ENCODE measurements around the gene SLC25A45. TPM values are rescaled to one million over a fixed set of nuclear protein-coding genes. Genes with fewer than 3 reads are reported as not detected.

SLC25A45 gene
- total RNA-seq, 2 experiments from 2014 or later = 40.0 to 40.8 TPM

DNA sequence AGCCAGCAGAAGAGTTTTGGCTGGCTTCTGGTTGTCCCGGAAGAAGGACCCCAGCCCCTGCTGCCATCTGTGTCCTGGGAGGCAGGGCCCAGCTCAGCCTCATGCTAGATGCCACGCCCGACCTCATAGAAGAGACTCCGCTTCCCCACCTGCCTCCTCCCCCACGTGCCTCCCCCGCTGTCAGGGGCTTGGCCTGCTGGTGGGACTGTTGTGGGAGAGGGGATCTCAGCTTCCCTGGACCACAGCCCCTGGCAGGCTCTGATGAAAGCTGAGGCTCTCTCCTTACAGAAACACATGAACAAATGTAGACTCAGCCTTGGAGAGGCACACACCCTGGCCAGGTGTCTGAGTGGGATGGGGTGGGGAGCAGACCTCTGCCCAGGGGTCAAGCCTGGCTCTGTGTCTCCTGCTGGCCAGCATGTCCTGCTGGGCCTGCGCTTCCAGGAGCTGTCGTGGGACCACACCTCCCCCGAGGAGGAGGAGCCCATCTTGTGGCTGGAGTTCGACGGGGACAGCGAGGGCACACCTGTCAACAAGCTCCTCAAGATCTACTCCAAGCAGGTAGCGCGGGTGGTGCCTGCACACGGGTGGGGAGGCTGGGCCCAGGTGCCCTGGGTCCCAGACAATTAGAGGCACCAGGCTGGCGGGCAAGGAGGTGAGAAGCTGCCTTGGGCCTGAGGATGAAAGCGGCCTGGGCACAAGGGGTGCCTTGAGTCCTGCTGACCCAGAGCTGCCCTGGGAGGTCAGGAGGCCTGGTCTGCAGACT, 18.0 kb upstream of the SLC25A45 start:
- DNase-seq (no peak), ATAC-seq (ENCODE audit: poor library complexity) (no peak)
- Histone ChIP-seq H3K27me3 (ENCODE audit: control insufficient read depth in 1 of 2, insufficient read depth in 2 of 2, low read length in 2 of 2) (no peaks in the 10 kb centered on the region), H3K4me3 (ENCODE audit: low read length) (no peak overlapping the region), H3K27ac (ENCODE audit: low read depth in 1 of 2, low read length in 2 of 2) (no peak overlapping the region), H3K36me3 (ENCODE audit: insufficient read depth, low read length) (peaks cover 64% of the 10 kb centered on the region), H3K4me1 (ENCODE audit: insufficient read depth, low read length) (peaks cover 9% of the 10 kb centered on the region), H3K9me3 (ENCODE audit: control insufficient read depth in 1 of 2, insufficient read depth in 1 of 2, low read length in 2 of 2) (no peaks in the 10 kb centered on the region)
- Mint-ChIP-seq H3K27ac (no peak overlapping the region), H3K36me3 (ENCODE audit: low read depth) (peaks cover 56% of the 10 kb centered on the region), H3K9me3 (no peaks in the 10 kb centered on the region), H3K4me3 (no peak overlapping the region), H3K27me3 (no peaks in the 10 kb centered on the region), H3K4me1 (ENCODE audit: low read depth) (peaks cover 5% of the 10 kb centered on the region)
- CTCF ChIA-PET = interaction anchor here (1.3 kb wide), 1 partner anchor 18 kb away, joined by 3 read pairs; the partner anchor contains the start of gene SLC25A45
- POLR2A ChIA-PET = no interaction called here
- intact Hi-C loops (cut with DNase I, micrococcal nuclease) = no loop called here
- TF ChIP-seq CTCF (IDR thresholded peaks at IDR 0.05) = no peak

GRCh38 chr11:65399845-65400244, 17.4 kb upstream of the SLC25A45 start:
- intact Hi-C loops (cut with DNase I, micrococcal nuclease) = no loop called here
- no peak for TF ChIP-seq CTCF (IDR thresholded peaks at IDR 0.05)
- Mint-ChIP-seq H3K4me1 (ENCODE audit: low read depth) (peaks cover 5% of the 10 kb centered on the region), H3K27ac (no peak overlapping the region), H3K36me3 (ENCODE audit: low read depth) (peaks cover 56% of the 10 kb centered on the region), H3K27me3 (no peaks in the 10 kb centered on the region), H3K4me3 (no peak overlapping the region), H3K9me3 (no peaks in the 10 kb centered on the region)
- DNase-seq = no peak
- no peak for ATAC-seq (ENCODE audit: poor library complexity)
- Histone ChIP-seq H3K36me3 (ENCODE audit: insufficient read depth, low read length) (peaks cover 60% of the 10 kb centered on the region), H3K4me1 (ENCODE audit: insufficient read depth, low read length) (peaks cover 9% of the 10 kb centered on the region), H3K27me3 (ENCODE audit: control insufficient read depth in 1 of 2, insufficient read depth in 2 of 2, low read length in 2 of 2) (no peaks in the 10 kb centered on the region), H3K27ac (ENCODE audit: low read depth in 1 of 2, low read length in 2 of 2) (no peak overlapping the region), H3K4me3 (ENCODE audit: low read length) (no peak overlapping the region), H3K9me3 (ENCODE audit: control insufficient read depth in 1 of 2, insufficient read depth in 1 of 2, low read length in 2 of 2) (no peaks in the 10 kb centered on the region)
- POLR2A ChIA-PET = no interaction called here
- CTCF ChIA-PET = no interaction called here

DNA sequence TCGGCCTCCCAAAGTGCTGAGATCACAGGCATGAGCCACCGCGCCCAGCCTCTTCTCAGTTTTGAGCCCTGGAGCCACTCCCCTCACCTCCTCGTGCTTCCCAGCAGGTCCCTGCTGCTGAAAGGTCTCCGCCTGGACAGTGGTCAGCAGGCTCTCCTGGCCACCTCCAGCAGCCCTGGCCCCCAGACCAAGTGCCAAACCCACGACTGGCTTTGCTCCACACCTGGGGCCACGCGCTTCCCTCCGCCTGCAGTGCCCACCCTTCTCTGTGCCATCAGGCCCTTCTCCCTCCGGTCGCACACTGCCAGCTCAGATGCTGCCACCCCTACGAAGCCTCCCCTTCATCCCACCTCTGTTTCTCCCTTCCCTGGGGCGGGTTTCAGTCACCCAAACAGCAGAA, 16.8 kb upstream of the SLC25A45 start:
- Histone ChIP-seq H3K4me3 (ENCODE audit: low read length) (no peak overlapping the region), H3K4me1 (ENCODE audit: insufficient read depth, low read length) (peaks cover 5% of the 10 kb centered on the region), H3K9me3 (ENCODE audit: control insufficient read depth in 1 of 2, insufficient read depth in 1 of 2, low read length in 2 of 2) (no peaks in the 10 kb centered on the region), H3K36me3 (ENCODE audit: insufficient read depth, low read length) (peaks cover 61% of the 10 kb centered on the region), H3K27ac (ENCODE audit: low read depth in 1 of 2, low read length in 2 of 2) (no peak overlapping the region), H3K27me3 (ENCODE audit: control insufficient read depth in 1 of 2, insufficient read depth in 2 of 2, low read length in 2 of 2) (no peaks in the 10 kb centered on the region)
- ATAC-seq (ENCODE audit: poor library complexity) (no peak), DNase-seq (no peak)
- no peak for TF ChIP-seq CTCF (IDR thresholded peaks at IDR 0.05)
- peaks cover 5% of the 10 kb centered on the region for H3K4me1 Mint-ChIP-seq (ENCODE audit: low read depth)
- H3K4me3 Mint-ChIP-seq = no peak overlapping the region
- H3K27ac Mint-ChIP-seq = no peak overlapping the region
- H3K27me3 Mint-ChIP-seq = no peaks in the 10 kb centered on the region
- ChIA-PET POLR2A (no interaction called here), CTCF (no interaction called here)
- intact Hi-C loops (cut with DNase I, micrococcal nuclease) = no loop called here
- no peaks in the 10 kb centered on the region for H3K9me3 Mint-ChIP-seq
- H3K36me3 Mint-ChIP-seq (ENCODE audit: low read depth) = peaks cover 56% of the 10 kb centered on the region

All from CD4-positive, alpha-beta T cell (primary cell).